Nephron progenitor cell (in vitro differentiated cells): ENCODE results near the gene LGALS12.
"Not testable (repeated sequence)": the region's sequence is repeated elsewhere in the genome, so short reads cannot be mapped to it uniquely, and the experiment has no call there.

ENCODE experiments used
- DNase-seq: peaks from one replicate; pipeline ENCODE4 v3.0.0; 2021
- H3K27ac Mint-ChIP-seq: 2 replicates; pipeline ENCODE4 v1.8.0; 2021; ENCODE audit warnings: mild to moderate bottlenecking, moderate library complexity, mixed read lengths
- H3K27me3 Mint-ChIP-seq: 2 replicates; pipeline ENCODE4 v1.8.0; 2021; ENCODE audit warnings: mild to moderate bottlenecking, low read depth, mixed read lengths; ENCODE audit not compliant: poor library complexity
- H3K36me3 Mint-ChIP-seq: 2 replicates; pipeline ENCODE4 v1.8.0; 2021; ENCODE audit warnings: low read depth, mixed read lengths
- H3K4me1 Mint-ChIP-seq: 2 replicates; pipeline ENCODE4 v1.8.0; 2021; ENCODE audit warnings: mixed read lengths
- H3K4me3 Mint-ChIP-seq: 2 replicates; pipeline ENCODE4 v1.8.0; 2021; ENCODE audit warnings: mild to moderate bottlenecking, moderate library complexity, mixed read lengths
- H3K9me3 Mint-ChIP-seq: 2 replicates; pipeline ENCODE4 v1.8.0; 2021; ENCODE audit warnings: mild to moderate bottlenecking, moderate library complexity, mixed read lengths
- TF ChIP-seq, protein P1 (sequence below): fragments of 200-600 bp; sonication (generic); IDR thresholded peaks from 2 replicates; pipeline ENCODE4 v1.5.0; 2021; ENCODE audit warnings: antibody characterized with exemption

Gene LGALS12

DNA sequence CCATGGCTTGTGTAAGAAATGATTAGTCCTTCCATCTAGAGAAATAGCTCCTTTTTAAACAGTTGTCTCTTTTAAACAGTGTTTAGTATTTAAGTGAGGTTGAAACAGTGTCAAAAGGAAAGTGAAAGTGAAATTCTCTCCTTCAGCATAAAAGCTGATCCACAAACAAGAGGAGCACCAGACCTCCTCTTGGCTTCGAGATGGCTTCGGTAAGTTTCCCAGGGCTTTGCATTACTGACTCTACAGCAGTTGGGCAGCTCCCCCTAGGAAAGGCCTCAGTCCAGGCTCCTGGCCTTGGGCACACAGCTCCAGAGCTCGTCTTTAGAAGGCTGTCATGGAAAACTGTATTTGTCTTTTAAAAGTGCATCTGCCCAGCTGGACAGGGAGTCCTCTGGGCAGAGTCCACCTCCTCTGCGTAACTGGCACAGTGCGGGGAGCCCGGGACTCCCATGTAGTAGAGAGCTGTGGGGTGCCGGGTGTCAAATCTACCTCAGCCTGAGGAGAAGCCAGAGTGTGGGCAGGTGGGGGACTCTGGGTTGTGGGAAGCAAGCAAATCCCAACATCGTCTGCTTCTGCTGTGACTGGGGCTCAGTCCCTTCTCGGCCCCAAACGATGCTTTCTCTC lies 30.9 kb downstream of the LGALS12 start, which contains the start of gene PLAAT4:
Gene PLAAT4, plus strand, starts transcription at position 140 of the 624 bp plus-strand sequence. Its CDS starts 61 bp downstream, at position 201.
- Mint-ChIP-seq H3K9me3 (no peaks in the 10 kb centered on the region), H3K36me3 (no peaks in the 10 kb centered on the region), H3K4me1 (peaks cover 10% of the 10 kb centered on the region), H3K4me3 (no peak within 1 kb of the TSS), H3K27me3 (peaks cover 11% of the 10 kb centered on the region), H3K27ac (peak within 1 kb of the TSS; percentile 62)
- DNase-seq = no peak
- TF ChIP-seq, protein P1, sequence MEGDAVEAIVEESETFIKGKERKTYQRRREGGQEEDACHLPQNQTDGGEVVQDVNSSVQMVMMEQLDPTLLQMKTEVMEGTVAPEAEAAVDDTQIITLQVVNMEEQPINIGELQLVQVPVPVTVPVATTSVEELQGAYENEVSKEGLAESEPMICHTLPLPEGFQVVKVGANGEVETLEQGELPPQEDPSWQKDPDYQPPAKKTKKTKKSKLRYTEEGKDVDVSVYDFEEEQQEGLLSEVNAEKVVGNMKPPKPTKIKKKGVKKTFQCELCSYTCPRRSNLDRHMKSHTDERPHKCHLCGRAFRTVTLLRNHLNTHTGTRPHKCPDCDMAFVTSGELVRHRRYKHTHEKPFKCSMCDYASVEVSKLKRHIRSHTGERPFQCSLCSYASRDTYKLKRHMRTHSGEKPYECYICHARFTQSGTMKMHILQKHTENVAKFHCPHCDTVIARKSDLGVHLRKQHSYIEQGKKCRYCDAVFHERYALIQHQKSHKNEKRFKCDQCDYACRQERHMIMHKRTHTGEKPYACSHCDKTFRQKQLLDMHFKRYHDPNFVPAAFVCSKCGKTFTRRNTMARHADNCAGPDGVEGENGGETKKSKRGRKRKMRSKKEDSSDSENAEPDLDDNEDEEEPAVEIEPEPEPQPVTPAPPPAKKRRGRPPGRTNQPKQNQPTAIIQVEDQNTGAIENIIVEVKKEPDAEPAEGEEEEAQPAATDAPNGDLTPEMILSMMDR = no peak

DNA sequence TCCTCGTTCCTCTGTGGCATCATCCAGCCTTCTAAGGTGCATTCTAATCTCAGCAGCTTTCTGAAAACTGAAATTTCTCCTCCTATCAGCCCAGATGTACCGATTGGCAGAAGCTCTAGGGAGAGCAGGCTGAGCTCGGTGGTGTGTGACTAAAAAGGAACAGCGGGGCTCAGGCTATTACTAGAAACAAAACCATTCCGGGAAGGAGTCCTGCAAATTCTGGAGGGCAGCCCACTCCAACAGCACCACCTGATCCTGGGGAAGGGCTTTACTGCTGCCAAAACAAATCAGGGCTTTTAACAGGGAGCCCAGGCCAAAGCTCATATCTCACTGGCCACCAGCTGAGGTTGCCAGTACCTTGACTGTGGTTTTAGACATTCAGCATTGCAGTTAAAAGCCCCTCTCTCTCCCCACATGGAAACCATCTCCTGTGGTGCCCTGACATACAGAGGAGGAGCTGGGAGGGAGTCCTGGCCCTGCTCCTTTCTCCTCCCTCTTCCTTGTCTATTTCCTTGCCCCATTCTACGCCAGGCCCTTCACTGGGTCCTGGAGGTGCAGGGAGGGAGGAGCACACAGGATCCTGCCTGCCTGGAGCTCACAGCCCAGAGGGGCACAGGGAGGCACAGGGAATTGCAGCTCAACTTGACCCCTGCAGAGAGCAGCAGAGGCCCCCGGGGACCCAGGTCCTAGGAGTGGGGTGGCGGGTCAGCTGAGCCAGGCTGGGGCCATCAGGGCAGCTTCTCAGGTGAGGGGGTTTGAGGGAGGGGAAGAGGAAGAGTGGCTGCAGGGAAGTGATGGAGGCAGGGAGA lies 31.6 kb downstream of the LGALS12 start:
- H3K4me3 Mint-ChIP-seq = no peak overlapping the region
- H3K36me3 Mint-ChIP-seq = no peaks in the 10 kb centered on the region
- H3K27me3 Mint-ChIP-seq = peaks cover 11% of the 10 kb centered on the region
- H3K27ac Mint-ChIP-seq = peak overlapping the region; percentile 62
- TF ChIP-seq, protein P1 = no peak
- H3K9me3 Mint-ChIP-seq = no peaks in the 10 kb centered on the region
- DNase-seq = no peak
- H3K4me1 Mint-ChIP-seq = peaks cover 10% of the 10 kb centered on the region

DNA sequence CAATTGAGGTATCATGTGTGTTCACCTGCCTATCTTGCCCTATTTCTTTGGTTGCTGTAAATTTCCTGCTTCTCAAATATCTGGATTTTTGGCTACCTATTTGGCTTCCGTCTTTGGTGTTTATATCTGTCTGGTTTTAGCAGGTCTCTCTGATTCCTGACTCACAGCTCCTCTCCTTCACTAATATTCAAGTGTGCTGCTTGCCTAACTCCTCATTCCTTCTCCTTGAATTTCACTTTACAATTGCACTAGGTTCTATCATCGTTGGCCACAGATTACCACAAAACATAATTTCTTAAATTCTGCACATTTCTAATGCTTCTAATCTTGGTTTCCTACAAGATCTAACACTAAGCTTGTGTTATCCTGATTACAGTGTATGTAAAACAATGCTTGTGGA lies 36.6 kb downstream of the LGALS12 start:
- not testable (repeated sequence) for H3K4me3 Mint-ChIP-seq, H3K36me3 Mint-ChIP-seq, H3K9me3 Mint-ChIP-seq, H3K27ac Mint-ChIP-seq, DNase-seq, H3K4me1 Mint-ChIP-seq
- peaks cover 10% of the 10 kb centered on the region for H3K27me3 Mint-ChIP-seq

DNA sequence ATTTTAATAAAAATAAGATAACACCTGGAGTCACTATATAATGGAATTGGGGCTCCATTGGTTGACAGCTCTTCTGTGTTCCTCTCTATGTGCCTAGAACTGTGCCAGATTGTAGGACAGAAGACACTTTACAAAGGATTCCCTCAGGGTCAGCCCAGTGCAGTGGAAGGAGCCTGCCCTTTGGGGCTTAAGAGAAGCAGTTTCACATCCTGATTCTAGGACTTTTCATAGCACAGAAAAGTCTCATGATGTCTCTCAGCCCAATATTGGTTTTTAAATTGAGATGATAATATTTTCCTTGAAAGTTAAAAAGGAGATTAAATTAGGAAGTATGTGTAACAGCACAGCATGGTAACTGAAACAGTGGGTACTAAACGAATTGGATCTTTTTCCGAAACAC lies 37.8 kb downstream of the LGALS12 start:
- peaks cover 4% of the 10 kb centered on the region for H3K27me3 Mint-ChIP-seq
- H3K4me3 Mint-ChIP-seq = no peak overlapping the region
- H3K9me3 Mint-ChIP-seq = no peaks in the 10 kb centered on the region
- H3K27ac Mint-ChIP-seq = no peak overlapping the region
- TF ChIP-seq, protein P1 = no peak
- no peaks in the 10 kb centered on the region for H3K4me1 Mint-ChIP-seq
- no peak for DNase-seq
- H3K36me3 Mint-ChIP-seq = no peaks in the 10 kb centered on the region

DNA sequence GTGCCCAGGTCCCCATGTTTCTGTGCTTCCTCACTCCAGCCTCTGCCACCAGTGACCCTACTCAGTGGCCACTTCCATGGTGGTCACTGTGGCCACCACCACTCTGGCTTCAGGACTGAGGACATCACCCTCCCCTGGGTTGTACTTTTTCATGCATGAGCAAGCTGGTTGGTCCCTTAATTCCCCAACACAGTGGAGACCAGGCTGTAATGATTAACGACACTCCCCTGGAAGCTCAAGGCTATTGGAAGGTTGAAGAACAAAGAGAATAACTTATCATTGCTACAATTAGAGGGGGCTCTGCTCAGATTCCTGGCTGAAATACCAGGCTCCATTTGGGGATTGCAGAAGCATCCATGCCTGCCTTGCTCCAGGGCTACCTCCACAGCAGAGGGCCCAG lies 41.2 kb downstream of the LGALS12 start:
- H3K27me3 Mint-ChIP-seq = peaks cover 4% of the 10 kb centered on the region
- no peak overlapping the region for H3K4me3 Mint-ChIP-seq
- no peak overlapping the region for H3K27ac Mint-ChIP-seq
- no peak for DNase-seq
- TF ChIP-seq, protein P1 = no peak
- peaks cover 6% of the 10 kb centered on the region for H3K4me1 Mint-ChIP-seq
- H3K9me3 Mint-ChIP-seq = peaks cover 5% of the 10 kb centered on the region
- H3K36me3 Mint-ChIP-seq = no peaks in the 10 kb centered on the region

DNA sequence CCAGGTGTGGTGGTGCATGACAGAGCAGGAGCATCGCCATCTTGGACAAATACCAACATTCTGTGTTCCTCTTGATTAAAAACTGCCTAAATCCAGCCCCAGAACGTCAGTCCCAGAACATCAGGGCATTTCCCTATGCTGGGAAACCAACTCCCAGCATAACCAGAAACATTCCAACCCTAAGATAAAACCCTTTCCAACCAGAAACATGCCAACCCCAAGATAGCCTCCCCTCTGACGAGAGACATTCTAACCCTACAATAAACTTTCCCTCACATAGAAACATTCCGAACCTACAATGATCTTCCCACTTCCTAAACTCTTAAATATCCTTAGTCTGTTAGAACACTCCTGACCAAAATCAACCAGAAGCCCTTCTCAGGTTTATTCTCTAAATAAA lies 42.3 kb downstream of the LGALS12 start:
- TF ChIP-seq, protein P1 = no peak
- Mint-ChIP-seq H3K4me3 (no peak overlapping the region), H3K4me1 (peaks cover 13% of the 10 kb centered on the region), H3K36me3 (no peaks in the 10 kb centered on the region), H3K9me3 (peaks cover 5% of the 10 kb centered on the region), H3K27me3 (peaks cover 9% of the 10 kb centered on the region), H3K27ac (no peak overlapping the region)
- no peak for DNase-seq
